HG02571 (cell line): Measurements from ENCODE around the gene VOPP1.
A peak's percentile ranks its signal among the peaks of the same experiment; 100 is the strongest.

Experiments used
- ATAC-seq: cut with Tn5 transposase; IDR thresholded peaks from one replicate; pipeline ENCODE4 v1.9.1; 2021; ENCODE audit warnings: mild to moderate bottlenecking, moderate library complexity; ENCODE audit not compliant: unreplicated experiment

The VOPP1 gene

GRCh38 chr7:55556031-55556430, 16.3 kb downstream of the VOPP1 start:
- ATAC-seq: peak; percentile 32

GRCh38 chr7:55555160-55555559, 17.1 kb downstream of the VOPP1 start:
- no peak for ATAC-seq

- ATAC-seq: no peak
Observed at GRCh38 chr7:55554038-55554437, 18.3 kb downstream of the VOPP1 start.

GRCh38 chr7:55553024-55553345, 19.3 kb downstream of the VOPP1 start:
- no peak for ATAC-seq

GRCh38 chr7:55552320-55553023, 19.8 kb downstream of the VOPP1 start:
- no peak for ATAC-seq

GRCh38 chr7:55550841-55551537, 21.3 kb downstream of the VOPP1 start:
- no peak for ATAC-seq

GRCh38 chr7:55550010-55550663, 22.2 kb downstream of the VOPP1 start:
- ATAC-seq: no peak

- peak; percentile 31 for ATAC-seq
Observed at GRCh38 chr7:55549457-55549856, 22.8 kb downstream of the VOPP1 start.

GRCh38 chr7:55548295-55548731, 24.0 kb downstream of the VOPP1 start:
- peak; percentile 41 for ATAC-seq

GRCh38 chr7:55546814-55547213, 25.5 kb downstream of the VOPP1 start:
- no peak for ATAC-seq

- no peak for ATAC-seq
Observed at GRCh38 chr7:55545496-55545895, 26.8 kb downstream of the VOPP1 start.

- ATAC-seq: no peak
Observed at GRCh38 chr7:55540226-55540858, 32.0 kb downstream of the VOPP1 start.

- no peak for ATAC-seq
Observed at GRCh38 chr7:55539380-55539779, 32.9 kb downstream of the VOPP1 start.

GRCh38 chr7:55538538-55538937, 33.8 kb downstream of the VOPP1 start:
- no peak for ATAC-seq

- ATAC-seq: no peak
Observed at GRCh38 chr7:55537458-55537990, 34.8 kb downstream of the VOPP1 start.

- ATAC-seq: no peak
Observed at GRCh38 chr7:55536619-55537457, 35.5 kb downstream of the VOPP1 start.

- no peak for ATAC-seq
Observed at GRCh38 chr7:55535617-55536016, 36.7 kb downstream of the VOPP1 start.

- peak; percentile 4 for ATAC-seq
Observed at GRCh38 chr7:55534916-55535590, 37.2 kb downstream of the VOPP1 start.

- peak; percentile 47 for ATAC-seq
Observed at GRCh38 chr7:55534262-55534915, 37.9 kb downstream of the VOPP1 start.
